Right hindlimb (tissue), 1 donor: Measurements from ENCODE around the gene JMJD1C.

ENCODE experiments used
- DNase-seq: peaks from one replicate; pipeline ENCODE4 v3.0.0-alpha.2; 2018

Gene JMJD1C

GRCh38 chr10:63210611-63211196 is 255.1 kb downstream of the JMJD1C start:
- no peak for DNase-seq

GRCh38 chr10:63209705-63210104 is 256.1 kb downstream of the JMJD1C start:
- DNase-seq, result no peak

GRCh38 chr10:63208986-63209385 is 256.8 kb downstream of the JMJD1C start:
- DNase-seq, result no peak

GRCh38 chr10:63206997-63207811 is 258.6 kb downstream of the JMJD1C start:
- peak; percentile 65 for DNase-seq

GRCh38 chr10:63206576-63206975 is 259.2 kb downstream of the JMJD1C start:
- DNase-seq, result no peak

- no peak for DNase-seq
These were observed 260.4 kb downstream of the JMJD1C start for GRCh38 chr10:63205421-63205820.

GRCh38 chr10:63204667-63205391 is 260.9 kb downstream of the JMJD1C start:
- no peak for DNase-seq

GRCh38 chr10:63201118-63201517 is 264.7 kb downstream of the JMJD1C start:
- DNase-seq, result no peak

GRCh38 chr10:63200431-63200830 is 265.3 kb downstream of the JMJD1C start:
- no peak for DNase-seq

- no peak for DNase-seq
These were observed 266.1 kb downstream of the JMJD1C start for GRCh38 chr10:63199716-63200115.

GRCh38 chr10:63197344-63198092 is 268.3 kb downstream of the JMJD1C start:
- DNase-seq, result peak; percentile 55

- DNase-seq, result no peak
These were observed 273.0 kb downstream of the JMJD1C start for GRCh38 chr10:63192826-63193225.

GRCh38 chr10:63175534-63175933 is 290.2 kb downstream of the JMJD1C start:
- no peak for DNase-seq

- DNase-seq, result no peak
These were observed 292.1 kb downstream of the JMJD1C start for GRCh38 chr10:63173468-63174232.

GRCh38 chr10:63171926-63172325 is 293.9 kb downstream of the JMJD1C start:
- no peak for DNase-seq

GRCh38 chr10:63171255-63171855 is 294.4 kb downstream of the JMJD1C start:
- peak; percentile 41 for DNase-seq

GRCh38 chr10:63169624-63170023 is 296.2 kb downstream of the JMJD1C start:
- DNase-seq, result no peak

GRCh38 chr10:63168821-63169462 is 296.8 kb downstream of the JMJD1C start:
- no peak for DNase-seq

GRCh38 chr10:63166742-63167258 is 299.0 kb downstream of the JMJD1C start:
- DNase-seq, result no peak

GRCh38 chr10:63165249-63165648 is 300.5 kb downstream of the JMJD1C start:
- no peak for DNase-seq

GRCh38 chr10:63164166-63164623 is 301.6 kb downstream of the JMJD1C start:
- DNase-seq, result no peak
